Heart left ventricle (tissue), 16 donors: Measurements from ENCODE around the gene BCAS4. TPM values are rescaled to one million over a fixed set of nuclear protein-coding genes. Genes with fewer than 3 reads are reported as not detected.

Experiments
- ATAC-seq, 4 donors: fragments of 200-7000 bp; cut with Tn5 transposase; one replicate each; pipeline ENCODE4 v1.9.1; 2020 to 2022; ENCODE audit warnings: moderate library complexity in 4 of 4, mild to moderate bottlenecking in 3 of 4, moderate number of reproducible peaks in 1 of 4
- DNase-seq, 5 donors: peaks; one replicate each; pipeline ENCODE4 v3.0.0-alpha.2; 2020
- H3K27ac ChIP-seq, 12 donors: fragments of 200-600 bp; sonication (generic) in 4 of 12; one replicate each; pipeline versions ENCODE4 v1.5.0 to v1.8.0; 2016 to 2022; ENCODE audit warnings: mild to moderate bottlenecking in 2 of 12
- H3K27me3 ChIP-seq, 9 donors: fragments of 200-600 bp; sonication (generic) in 2 of 9; one replicate each; pipeline versions ENCODE4 v1.5.1 to v1.8.0; 2016 to 2022; ENCODE audit warnings: mild to moderate bottlenecking in 3 of 9
- H3K36me3 ChIP-seq, 9 donors: fragments of 200-600 bp; sonication (generic) in 2 of 9; one replicate each; pipeline versions ENCODE4 v1.5.0 to v1.8.0; 2018 to 2022; ENCODE audit warnings: mild to moderate bottlenecking in 2 of 9
- H3K4me1 ChIP-seq, 12 donors: fragments of 200-600 bp; sonication (generic) in 4 of 12; one replicate each; pipeline versions ENCODE4 v1.5.0 to v1.8.0; 2016 to 2022; ENCODE audit warnings: mild to moderate bottlenecking in 3 of 12
- H3K4me3 ChIP-seq, 12 donors: fragments of 200-600 bp; sonication (generic) in 4 of 12; one replicate each; pipeline versions ENCODE4 v1.5.0 to v1.8.0; 2017 to 2022; ENCODE audit warnings: mild to moderate bottlenecking in 9 of 12, moderate library complexity in 4 of 12
- H3K9me3 ChIP-seq, 12 donors: fragments of 200-600 bp; sonication (generic) in 4 of 12; one replicate each; pipeline versions ENCODE4 v1.5.0 to v1.8.0; 2016 to 2022; ENCODE audit warnings: mild to moderate bottlenecking in 1 of 12
- CTCF ChIP-seq, 12 donors: fragments of 200-600 bp; sonication (generic) in 4 of 12; IDR thresholded peaks; one replicate each; pipeline versions ENCODE4 v1.5.0 to v1.8.0; 2018 to 2022; ENCODE audit warnings: antibody characterized with exemption in 12 of 12, mild to moderate bottlenecking in 5 of 12
- POLR2A ChIP-seq, 2 donors: fragments of 450-650 bp; IDR thresholded peaks; one replicate each; pipeline ENCODE4 v1.6.1; 2017; ENCODE audit warnings: antibody characterized with exemption in 2 of 2, mild to moderate bottlenecking in 2 of 2, moderate library complexity in 2 of 2
- WGBS, 4 donors: extraction: QIAGEN DNeasy Blood & Tissue Kit in 2 of 4; methylation state at CpG; one replicate each; pipeline versions ENCODE4 v1.1.5 to v1.1.7; 2013 to 2018; 5-methylcytosine and 5-hydroxymethylcytosine counted together
- intact Hi-C, 10 donors: fragments of 100-400 bp; cut with DNase I; formaldehyde crosslinking; loops; one replicate each; pipeline versions ENCODE4 v1.11.1 to v1.14.2; 2022
- polyA plus RNA-seq, 2 donors: library from polyadenylated mRNA; stranded (reverse); fragments of 200-250 nt; gene quantifications; one replicate each; pipeline ENCODE4 v1.2.3, GENCODE V29; 2013
- total RNA-seq, 9 donors: library from RNA; depleted of rRNA in 2 of 9; stranded (reverse); fragments of >200 nt in 2 of 9; fragmentation: NEBNext Ultra II Directional in 3 of 9; extraction: Animal tissue kit (Norgen Biotek cat#: 25700) in 3 of 9; gene quantifications; one replicate each; pipeline versions ENCODE4 v1.1.0 to v1.2.4, GENCODE V29; 2016 to 2023
- donor health status: ischemic (EF 13 %, LVEDD 7.1; RV severe dilation, severe dysfunction).
- donor health status: healthy with polysubstance abuse.
- donor health status: DM: no; HTN: yes; CAD: no.
- donor health status: DM: no; HTN: no; CAD: no.
- donor health status: ischemic (EF 25% LVEDD 6.9; RV normal size, moderate dysfunction).
- donor health status: ischemic (EF 25% LVEDD 5.7; RV mildly dilated, moderate dysfunction).
- donor health status: healthy.
- donor health status: DM: yes; HTN: yes; CAD: no.
- donor health status: ischemic (EF 35%, LVEDD 5.7; RV mildly dilated, moderate dysfunction).
- donor health status: nonischemic (EF 11% LVEDD 7.7; RV severe dilation, severe dysfunction).
- donor health status: DM: yes; HTN: yes; CAD: no.
- donor health status: PGD.
- donor health status: ischemic (EF 29% LVEDD 5.4; RV normal size, mild dysfunction).
- donor health status: nonischemic (EF 23%, LVEDD 6.1; RV moderate dilation, normal function).

Gene BCAS4
- total and polyA plus RNA-seq, 11 donors, result 0.78 to 5.1 (median 2.0) TPM

DNA sequence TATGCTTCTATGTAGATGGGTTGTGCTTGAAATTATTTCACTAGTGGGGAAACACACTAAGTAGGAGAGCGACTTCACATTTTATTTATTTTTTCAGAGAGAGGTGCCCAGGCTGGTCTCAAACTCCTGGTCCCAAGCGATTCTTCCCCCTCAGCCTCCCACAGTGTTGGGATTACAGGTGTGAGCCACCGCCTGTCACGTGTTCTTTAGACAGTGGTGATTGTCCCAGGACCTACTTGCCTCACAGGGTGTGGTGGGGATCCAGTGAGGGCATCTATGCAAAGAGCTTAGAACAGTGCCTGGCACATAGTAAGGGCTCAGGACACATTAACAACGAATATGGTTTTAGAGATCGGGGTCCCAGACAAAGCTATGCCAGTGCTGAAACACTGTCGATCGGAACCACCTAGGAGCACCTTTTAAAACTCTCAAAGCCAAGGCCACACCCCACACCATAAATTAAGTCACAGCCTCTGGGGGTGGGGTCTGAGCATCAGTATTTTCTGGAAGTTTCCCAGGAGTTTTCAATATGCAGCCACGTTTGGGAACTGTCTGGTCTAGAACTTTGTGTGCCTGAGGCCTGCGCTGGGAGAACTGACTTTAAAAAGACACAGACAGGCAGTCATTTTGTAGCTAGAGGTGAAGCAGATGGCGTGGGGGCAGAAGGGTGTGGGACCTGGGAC, 4.8 kb upstream of the BCAS4 start:
- H3K4me3 ChIP-seq, result no peak overlapping the region
- no peak for DNase-seq
- intact Hi-C loops, result loop anchor here in 9 of 10 donors (5.0 to 10.0 kb wide), 8 partner anchors 135 to 535 kb away; partner anchors contain the start of genes ADNP (in 1 of the 9), DPM1 (in 1 of the 9) and MOCS3 (in 1 of the 9)
- peaks cover 0 to 4% (median 0%) of the 10 kb centered on the region in 9 donors for H3K27me3 ChIP-seq
- H3K27ac ChIP-seq, result peak overlapping the region; percentile 53 to 89 (median 70)
- peaks cover 0 to 35% (median 18%) of the 10 kb centered on the region in 12 donors for H3K4me1 ChIP-seq
- 77 to 90% (median 84%) methylated on average over 10 to 11 of the region's 11 CpGs for WGBS, 4 donors
- H3K36me3 ChIP-seq, result no peaks in the 10 kb centered on the region
- TF ChIP-seq POLR2A (IDR thresholded peaks at IDR 0.05) (no peak), CTCF (IDR thresholded peaks at IDR 0.05) (no peak)
- no peak for ATAC-seq
- no peaks in the 10 kb centered on the region for H3K9me3 ChIP-seq

DNA sequence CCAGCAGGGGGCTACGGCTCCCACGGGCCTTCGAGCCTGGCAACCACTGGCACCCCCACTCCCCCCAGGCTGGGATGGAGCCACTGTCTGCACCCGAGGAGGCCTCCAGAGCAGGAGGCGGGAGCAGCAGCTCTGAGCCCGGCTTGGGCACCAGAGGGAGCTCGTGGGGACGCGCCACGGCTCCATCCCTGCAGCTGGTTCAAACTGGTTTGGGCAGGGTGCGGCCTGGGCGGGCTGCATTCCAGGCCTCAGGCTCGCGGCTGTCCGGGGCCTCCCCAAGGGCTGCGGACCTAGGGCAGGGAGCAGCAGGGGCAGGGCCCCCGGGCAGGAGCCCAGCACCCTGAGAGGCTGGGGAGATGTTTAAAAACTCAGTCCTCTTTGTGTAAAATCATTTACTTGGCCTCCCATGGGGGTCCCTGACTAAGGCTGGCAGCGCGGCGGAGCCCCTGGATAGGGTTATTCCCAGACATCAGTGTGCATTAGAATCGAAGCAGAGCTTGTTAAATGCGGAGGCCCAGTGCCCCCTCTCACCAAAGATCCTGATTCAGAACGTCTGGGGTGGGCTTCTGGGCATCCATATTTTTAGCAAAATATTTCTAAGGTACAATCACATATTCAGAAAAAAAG, 4.1 kb upstream of the BCAS4 start:
- intact Hi-C loops, result loop anchor here in 9 of 10 donors (5.0 to 10.0 kb wide), 8 partner anchors 134 to 534 kb away; partner anchors contain the start of genes ADNP (in 1 of the 9), DPM1 (in 1 of the 9) and MOCS3 (in 1 of the 9)
- TF ChIP-seq CTCF (IDR thresholded peaks at IDR 0.05) (peak; percentile 54 to 91 (median 75)), POLR2A (IDR thresholded peaks at IDR 0.05) (no peak)

DNA sequence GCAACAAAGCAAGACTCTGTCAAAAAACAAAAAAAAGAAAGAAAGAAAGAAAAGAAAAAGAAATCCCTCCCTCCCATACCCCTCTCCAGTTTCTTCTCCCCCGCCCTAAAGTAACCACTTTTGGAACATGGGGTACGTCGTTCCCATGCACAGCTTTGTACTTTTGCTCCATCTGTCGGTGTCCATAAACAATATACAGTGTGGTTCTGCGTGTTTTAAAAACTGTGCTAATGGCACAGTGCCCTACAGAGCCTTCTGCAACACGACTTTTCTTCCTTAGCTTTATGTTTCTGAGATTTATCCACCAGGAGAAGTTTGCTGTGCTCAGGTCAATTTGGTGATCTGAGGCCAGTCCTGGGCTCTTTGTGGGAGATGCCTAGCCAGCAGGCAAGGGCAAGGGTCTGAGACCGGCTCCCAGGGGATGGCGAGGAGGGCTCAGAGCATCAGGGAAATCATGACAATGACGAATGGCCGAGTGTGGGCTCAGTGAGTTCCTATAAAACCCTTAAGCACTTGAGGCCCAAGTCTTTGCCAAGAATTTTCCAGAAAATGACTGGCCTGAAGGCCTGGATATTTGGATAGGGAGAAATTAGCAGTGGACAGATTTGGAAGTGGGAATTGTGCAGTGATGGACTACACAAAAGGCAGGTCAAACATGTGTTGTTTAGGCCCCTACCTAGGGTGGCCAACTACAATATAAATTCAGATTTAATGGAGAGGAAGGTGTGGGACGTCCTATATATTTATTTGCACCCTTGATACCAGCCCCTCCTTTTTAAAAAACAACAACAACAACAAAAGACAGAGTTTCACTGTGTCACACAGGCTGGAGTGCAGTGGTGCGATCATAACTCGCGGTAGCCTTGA, 1.9 kb upstream of the BCAS4 start:
- Histone ChIP-seq H3K27me3 (peaks cover 0 to 6% (median 0%) of the 10 kb centered on the region in 9 donors), H3K27ac (peak overlapping the region in 1 of 12 donors; percentile 46), H3K4me3 (no peak overlapping the region), H3K36me3 (no peaks in the 10 kb centered on the region), H3K4me1 (peaks cover 0 to 43% (median 20%) of the 10 kb centered on the region in 12 donors), H3K9me3 (no peaks in the 10 kb centered on the region)
- no peak for TF ChIP-seq CTCF (IDR thresholded peaks at IDR 0.05)
- no peak for TF ChIP-seq POLR2A (IDR thresholded peaks at IDR 0.05)
- DNase-seq (no peak), ATAC-seq (no peak)
- intact Hi-C loops, result loop anchor here in 9 of 10 donors (2.0 to 10.0 kb wide), 9 partner anchors 132 to 532 kb away; partner anchors contain the start of genes ADNP (in 2 of the 9), DPM1 (in 1 of the 9) and MOCS3 (in 1 of the 9)
- WGBS, 4 donors, result 81 to 91% (median 89%) methylated on average over 14 of the region's 14 CpGs

More for the DNA sequence above, 4.1 kb upstream of the BCAS4 start:
- WGBS, 4 donors, result 10 to 23% (median 12%) methylated on average over 13 to 23 of the region's 23 CpGs
- H3K9me3 ChIP-seq, result no peaks in the 10 kb centered on the region
- peak; percentile 91 to 96 (median 92) for ATAC-seq
- H3K4me1 ChIP-seq, result peaks cover 0 to 41% (median 20%) of the 10 kb centered on the region in 12 donors
- peak overlapping the region; percentile 53 to 89 (median 70) for H3K27ac ChIP-seq
- no peaks in the 10 kb centered on the region for H3K36me3 ChIP-seq
- peaks cover 0 to 6% (median 0%) of the 10 kb centered on the region in 9 donors for H3K27me3 ChIP-seq
- peak; percentile 88 to 92 (median 91) for DNase-seq
- peak overlapping the region in 9 of 12 donors; percentile 3 to 44 (median 29) for H3K4me3 ChIP-seq
